GM10248 (cell line): Measurements from ENCODE around the gene MBD3L2.

Experiments used
- CTCF ChIA-PET: fragments of 300-600 bp; sonication (Branson Sonifier 250); formaldehyde crosslinking; extraction: SDS; loops from one replicate; lab custom pipeline; 2021; ENCODE audit warnings: antibody characterized with exemption; lab: Yijun Ruan, JAX
- POLR2A ChIA-PET: fragments of 350-650 bp; sonication (Branson Sonifier 250); formaldehyde crosslinking; extraction: SDS; loops from one replicate; lab custom pipeline; 2020; ENCODE audit warnings: antibody characterized with exemption; lab: Yijun Ruan, JAX
- DNase-seq: peaks from one replicate; pipeline ENCODE4 v3.0.0; 2012; ENCODE audit errors: extremely low spot score
- TF ChIP-seq, protein P1 (sequence below): IDR thresholded peaks from 2 replicates; pipeline ENCODE4 v1.5.1; 2012; ENCODE audit warnings: mild to moderate bottlenecking, low read depth; ENCODE audit errors: extremely low read depth, missing control alignments, control extremely low read depth

The MBD3L2 gene

DNA sequence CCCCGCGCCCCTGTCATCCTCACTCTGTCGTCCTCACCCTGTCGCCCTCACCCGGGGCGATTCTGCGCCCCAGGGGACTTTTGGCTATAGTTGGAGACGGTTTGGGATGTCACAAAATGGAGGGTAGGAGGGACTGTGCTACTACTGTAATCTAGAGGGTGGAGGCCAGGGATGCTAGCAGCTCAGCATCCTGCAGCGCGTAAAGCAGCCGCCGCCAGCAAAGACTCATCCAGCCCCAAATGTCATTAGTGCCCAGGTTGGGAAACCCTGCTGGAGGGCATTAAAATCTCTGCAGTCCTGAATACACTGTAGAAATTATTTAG is 20.7 kb downstream of the MBD3L2 start:
- TF ChIP-seq, protein P1, sequence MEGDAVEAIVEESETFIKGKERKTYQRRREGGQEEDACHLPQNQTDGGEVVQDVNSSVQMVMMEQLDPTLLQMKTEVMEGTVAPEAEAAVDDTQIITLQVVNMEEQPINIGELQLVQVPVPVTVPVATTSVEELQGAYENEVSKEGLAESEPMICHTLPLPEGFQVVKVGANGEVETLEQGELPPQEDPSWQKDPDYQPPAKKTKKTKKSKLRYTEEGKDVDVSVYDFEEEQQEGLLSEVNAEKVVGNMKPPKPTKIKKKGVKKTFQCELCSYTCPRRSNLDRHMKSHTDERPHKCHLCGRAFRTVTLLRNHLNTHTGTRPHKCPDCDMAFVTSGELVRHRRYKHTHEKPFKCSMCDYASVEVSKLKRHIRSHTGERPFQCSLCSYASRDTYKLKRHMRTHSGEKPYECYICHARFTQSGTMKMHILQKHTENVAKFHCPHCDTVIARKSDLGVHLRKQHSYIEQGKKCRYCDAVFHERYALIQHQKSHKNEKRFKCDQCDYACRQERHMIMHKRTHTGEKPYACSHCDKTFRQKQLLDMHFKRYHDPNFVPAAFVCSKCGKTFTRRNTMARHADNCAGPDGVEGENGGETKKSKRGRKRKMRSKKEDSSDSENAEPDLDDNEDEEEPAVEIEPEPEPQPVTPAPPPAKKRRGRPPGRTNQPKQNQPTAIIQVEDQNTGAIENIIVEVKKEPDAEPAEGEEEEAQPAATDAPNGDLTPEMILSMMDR = no peak
- POLR2A ChIA-PET = interaction anchor here (1.0 kb wide), 1 partner anchor 30 kb away, joined by 6 read pairs; no protein-coding TSS in a partner anchor
- CTCF ChIA-PET = interaction anchor here (0.8 to 1.7 kb wide), 3 partner anchors 11 to 834 kb away, joined by 3 to 4 read pairs (median 4); partner anchors contain the start of gene MAP2K7
- no peak for DNase-seq

DNA sequence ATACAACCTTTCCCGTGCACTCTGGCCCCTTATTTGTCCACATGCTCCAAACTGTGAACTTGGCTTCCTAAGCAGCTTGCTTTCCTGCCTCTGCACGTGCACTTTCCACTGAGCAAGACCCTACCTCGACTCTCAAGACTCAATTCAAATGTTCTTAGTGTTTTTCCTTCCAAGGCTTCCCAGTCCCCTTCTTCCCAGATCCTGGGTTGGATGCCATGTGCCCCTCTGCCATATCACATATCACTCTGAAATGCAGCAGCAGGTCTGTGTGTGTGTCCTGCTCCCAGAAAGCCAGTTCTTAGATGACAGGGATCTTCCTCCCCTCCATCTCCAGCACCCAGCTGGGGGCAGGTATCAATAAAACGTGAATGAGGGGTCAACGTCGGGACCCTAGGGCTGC is 23.4 kb downstream of the MBD3L2 start:
- DNase-seq = no peak
- ChIA-PET POLR2A (no interaction called here), CTCF (interaction anchor here (2.5 kb wide), 1 partner anchor 11 kb away, joined by 7 read pairs; no protein-coding TSS in a partner anchor)
- TF ChIP-seq, protein P1 = no peak

DNA sequence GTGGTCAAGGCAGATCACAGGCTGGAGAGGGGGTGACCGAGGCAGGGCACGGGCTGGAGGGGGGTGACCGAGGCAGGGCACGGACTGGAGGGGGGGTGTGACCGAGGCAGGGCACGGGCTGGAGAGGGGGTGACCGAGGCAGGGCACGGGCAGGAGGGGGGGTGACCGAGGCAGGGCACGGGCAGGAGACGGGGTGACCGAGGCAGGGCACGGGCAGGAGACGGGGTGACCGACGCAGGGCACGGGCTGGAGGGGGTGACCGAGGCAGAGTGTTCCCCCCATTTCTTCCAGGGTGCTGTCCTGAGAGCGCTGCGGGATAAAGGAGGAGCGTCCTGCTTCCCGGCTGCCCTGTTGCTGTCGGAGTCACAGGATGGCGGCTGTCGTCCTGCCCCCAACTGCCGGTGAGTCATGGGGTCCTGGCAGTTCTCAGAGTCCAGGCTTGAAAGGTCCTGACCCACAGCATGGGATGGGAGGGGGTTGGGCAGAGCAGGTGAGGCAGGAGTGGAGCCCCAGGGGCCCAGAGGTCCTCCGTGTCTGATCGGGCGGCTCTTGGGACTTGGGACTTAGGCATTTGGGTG is 25.7 kb downstream of the MBD3L2 start:
- ChIA-PET POLR2A (no interaction called here), CTCF (no interaction called here)
- DNase-seq = no peak
- TF ChIP-seq, protein P1 = no peak

DNA sequence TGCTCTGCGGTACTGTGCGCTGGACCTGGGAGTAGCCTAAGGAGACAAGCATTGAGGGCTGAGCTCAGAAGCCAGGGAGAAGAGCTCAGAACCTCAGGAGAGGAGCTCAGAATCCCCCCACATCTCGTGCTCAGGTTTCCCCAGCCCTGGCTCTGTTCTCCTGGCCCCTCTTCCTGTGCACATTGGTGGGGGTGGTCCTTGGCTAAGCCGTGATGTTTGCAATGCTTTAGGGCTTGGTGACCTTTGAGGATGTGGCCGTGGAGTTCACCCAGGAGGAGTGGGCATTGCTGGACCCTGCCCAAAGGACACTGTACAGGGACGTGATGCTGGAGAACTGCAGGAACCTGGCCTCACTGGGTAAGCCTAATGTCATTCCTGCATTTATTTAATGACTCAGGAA is 27.0 kb downstream of the MBD3L2 start:
- TF ChIP-seq, protein P1 = no peak
- CTCF ChIA-PET = interaction anchor here (0.8 kb wide), 1 partner anchor 9 kb away, joined by 3 read pairs; no protein-coding TSS in a partner anchor
- DNase-seq = no peak
- POLR2A ChIA-PET = no interaction called here

DNA sequence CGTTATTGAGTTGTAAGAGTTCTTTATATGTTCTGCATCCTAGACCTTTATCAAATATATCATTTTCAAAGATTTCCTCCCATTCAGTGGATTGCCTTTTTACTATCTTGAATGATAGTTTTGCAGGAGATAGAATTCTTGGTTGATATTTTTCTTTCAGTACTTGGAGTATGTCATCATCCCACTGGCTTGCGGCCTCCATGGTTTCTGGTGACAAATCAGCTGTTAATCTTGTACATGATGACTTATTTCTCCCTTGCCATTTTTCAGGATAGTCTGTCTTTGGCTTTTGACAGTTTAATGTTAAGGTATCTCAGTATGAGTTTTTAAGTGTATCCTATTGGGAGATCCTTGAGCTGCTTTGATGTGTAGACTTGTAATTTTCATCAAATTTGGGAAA is 28.9 kb downstream of the MBD3L2 start:
- DNase-seq = no peak
- TF ChIP-seq, protein P1 = no peak
- ChIA-PET CTCF (no interaction called here), POLR2A (no interaction called here)

DNA sequence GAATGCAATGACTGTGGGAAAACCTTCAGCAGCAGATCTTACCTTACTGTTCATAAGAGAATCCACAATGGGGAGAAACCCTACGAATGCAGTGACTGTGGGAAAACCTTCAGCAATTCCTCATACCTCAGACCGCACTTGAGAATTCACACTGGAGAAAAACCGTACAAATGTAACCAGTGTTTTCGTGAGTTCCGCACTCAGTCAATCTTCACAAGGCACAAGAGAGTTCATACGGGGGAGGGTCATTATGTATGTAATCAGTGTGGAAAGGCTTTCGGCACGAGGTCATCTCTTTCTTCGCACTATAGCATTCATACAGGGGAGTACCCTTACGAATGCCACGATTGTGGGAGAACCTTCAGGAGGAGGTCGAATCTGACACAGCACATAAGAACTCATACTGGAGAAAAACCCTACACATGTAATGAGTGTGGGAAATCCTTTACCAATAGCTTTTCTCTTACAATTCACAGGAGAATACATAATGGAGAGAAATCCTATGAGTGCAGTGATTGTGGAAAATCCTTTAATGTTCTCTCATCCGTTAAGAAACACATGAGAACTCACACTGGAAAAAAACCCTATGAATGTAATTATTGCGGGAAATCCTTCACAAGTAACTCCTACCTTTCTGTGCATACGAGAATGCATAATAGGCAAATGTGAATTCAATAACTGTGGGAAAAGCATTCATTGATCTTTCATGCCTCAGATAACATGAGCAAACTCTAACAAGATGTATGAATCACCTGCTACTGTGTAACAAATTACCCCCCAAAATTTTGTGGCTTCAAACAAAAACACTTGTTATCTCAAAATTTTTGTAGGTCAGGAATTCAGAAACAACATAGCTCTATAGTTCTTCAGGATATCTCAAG is 34.2 kb downstream of the MBD3L2 start:
- no peak for DNase-seq
- ChIA-PET POLR2A (no interaction called here), CTCF (interaction anchor here (2.2 kb wide), 1 partner anchor 11 kb away, joined by 7 read pairs; no protein-coding TSS in a partner anchor)
- TF ChIP-seq, protein P1 = no peak
